ENCODE results near the gene SYNRG.
"Not testable (repeated sequence)": the region's sequence is repeated elsewhere in the genome, so short reads cannot be mapped to it uniquely, and the experiment has no call there.

The SYNRG gene

DNA sequence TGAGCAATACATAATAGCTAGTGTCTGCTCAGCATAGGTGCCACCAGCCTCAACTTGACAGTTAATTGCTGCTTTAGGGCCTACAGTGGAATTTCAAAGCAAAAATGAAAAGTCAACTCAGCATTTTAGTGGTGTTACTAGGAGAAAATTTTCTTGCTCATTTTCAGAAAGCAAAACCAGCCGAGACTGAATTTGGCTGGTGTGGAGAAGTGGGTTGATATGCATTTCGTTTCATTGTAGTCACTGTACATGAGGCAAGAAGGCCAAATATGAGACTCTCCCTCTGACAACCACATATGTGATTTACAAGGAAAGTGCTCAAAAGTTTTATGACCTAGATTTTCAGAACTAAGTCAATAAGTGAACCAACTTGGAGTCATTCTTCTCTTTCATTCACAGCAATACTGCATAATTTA lies 65.6 kb downstream of the SYNRG start:
- no peak for DNase-seq (ENCODE audit: low spot score)

DNA sequence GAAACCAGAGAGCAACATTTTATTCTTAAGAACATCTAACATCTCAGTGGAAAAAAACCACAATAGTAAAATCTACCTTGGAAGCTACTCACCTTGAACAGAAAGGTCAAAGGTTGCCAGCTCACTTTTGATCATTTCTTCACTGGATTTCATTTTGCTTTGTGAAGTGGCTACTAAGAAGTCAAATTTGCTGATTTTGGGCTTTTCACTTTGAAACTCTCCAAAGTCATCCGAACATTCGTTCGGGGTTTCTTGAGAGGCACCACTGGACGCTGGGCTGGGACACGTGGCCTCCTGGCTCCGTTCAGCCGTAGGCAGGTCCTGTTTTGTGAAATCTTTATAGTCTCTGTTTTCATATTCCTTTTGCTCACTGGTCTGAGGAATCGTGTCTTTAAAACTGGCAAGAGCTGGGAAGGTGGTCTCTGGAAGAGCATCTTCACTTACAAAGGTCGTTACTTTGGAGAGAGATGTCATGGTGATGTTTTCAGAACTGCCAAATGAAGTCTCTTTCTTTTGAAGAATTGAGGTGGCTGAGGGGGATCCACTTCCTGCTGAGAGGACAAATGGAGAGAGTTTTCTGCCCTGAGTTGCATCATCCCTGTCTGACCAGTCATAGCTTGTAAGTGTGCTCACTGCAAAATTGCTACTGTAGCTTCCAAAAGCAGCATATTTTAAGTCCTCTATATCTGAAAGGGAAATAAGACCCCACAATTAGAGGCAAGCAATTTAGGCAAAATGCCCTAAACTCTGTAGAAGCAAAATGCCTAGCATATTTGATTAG lies 67.1 kb downstream of the SYNRG start:
- DNase-seq (ENCODE audit: low spot score) = no peak

DNA sequence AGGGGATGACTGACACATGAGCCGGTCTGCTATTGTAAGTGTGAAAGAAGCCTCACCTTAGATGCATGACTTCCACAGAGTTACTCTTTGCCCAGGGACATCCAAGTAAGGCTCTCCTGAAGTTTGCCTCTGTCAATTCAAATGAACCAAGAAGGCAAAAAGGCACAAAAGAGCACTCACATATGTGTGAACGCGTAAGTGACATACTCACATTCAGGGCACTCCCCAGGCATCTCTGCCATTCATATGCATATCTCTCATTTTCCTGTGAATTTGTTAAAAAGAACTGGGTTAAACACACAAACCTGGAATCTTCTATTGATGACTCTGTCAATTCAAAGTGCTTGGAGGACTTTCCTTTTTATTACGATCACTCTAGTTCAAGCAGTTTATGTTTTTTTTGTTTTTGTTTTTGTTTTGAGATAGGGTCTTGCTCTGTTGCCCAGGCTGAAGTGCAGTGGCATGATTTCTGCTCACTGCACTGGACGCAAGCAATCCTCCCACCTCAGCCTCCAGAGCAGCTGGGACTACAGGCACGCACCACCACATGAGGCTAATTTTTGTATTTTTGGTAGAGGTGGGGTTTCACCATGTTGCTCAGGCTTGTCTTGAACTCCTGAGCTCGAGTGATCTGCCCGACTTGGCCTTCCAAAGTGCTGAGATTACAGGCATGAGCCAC lies 70.1 kb downstream of the SYNRG start:
- DNase-seq (ENCODE audit: low spot score) = no peak

DNA sequence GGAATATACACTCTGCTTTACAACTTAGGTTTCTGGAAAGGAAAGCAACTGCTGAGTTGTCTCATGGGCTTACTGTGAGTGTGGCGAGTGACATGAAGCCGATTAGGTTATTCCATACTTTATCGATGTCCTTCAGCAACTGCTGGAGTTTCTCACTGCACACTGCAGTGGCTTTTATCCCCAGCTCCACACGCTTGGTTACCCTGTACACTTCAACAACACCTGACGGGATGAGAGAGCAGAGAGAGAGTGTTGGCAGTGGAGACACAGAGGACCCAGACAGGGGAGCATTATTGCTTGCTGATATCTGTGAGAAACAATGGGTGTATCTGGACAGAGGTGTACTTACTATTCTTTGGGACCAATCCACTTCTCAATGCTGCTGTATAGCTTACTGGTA lies 73.3 kb downstream of the SYNRG start:
- DNase-seq (ENCODE audit: low spot score) = no peak

DNA sequence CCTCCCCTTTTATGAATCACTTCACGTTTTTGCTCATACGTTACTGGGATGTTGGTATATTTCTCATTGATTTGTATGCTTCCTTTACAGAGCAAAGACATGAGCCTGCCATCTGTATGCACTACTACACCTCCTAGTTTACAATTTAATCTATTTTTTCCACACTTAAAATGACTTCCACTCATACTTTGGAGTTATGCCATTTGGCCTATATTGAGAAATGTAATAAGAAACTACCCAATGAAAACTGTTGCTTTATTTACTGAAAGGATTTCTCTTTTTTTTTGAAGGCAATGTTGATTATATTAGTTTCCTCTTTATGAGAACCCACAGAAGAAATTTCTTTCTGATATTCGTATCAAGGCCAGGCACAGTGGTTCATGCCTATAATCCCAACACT lies 76.5 kb downstream of the SYNRG start:
- no peak for DNase-seq (ENCODE audit: low spot score)

DNA sequence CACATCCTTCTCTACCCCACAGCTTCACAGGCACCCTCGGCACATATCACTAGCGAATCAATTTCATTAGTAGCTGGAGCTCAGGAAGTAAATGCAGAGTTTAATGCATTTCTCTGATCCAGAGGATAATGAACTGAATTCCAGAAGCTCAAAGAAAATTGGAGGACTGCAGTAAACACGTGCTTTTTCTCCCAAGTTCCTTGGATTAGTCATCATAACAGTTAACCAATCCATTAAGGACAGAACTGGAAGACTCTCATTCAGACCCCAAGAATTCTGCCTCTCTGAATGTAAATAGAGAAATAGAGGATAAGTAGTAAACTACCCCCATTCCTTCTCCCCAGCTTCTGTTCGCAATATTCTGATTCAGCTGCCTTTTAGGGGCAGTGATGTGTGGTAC lies 78.8 kb downstream of the SYNRG start:
- DNase-seq (ENCODE audit: low spot score) = no peak

DNA sequence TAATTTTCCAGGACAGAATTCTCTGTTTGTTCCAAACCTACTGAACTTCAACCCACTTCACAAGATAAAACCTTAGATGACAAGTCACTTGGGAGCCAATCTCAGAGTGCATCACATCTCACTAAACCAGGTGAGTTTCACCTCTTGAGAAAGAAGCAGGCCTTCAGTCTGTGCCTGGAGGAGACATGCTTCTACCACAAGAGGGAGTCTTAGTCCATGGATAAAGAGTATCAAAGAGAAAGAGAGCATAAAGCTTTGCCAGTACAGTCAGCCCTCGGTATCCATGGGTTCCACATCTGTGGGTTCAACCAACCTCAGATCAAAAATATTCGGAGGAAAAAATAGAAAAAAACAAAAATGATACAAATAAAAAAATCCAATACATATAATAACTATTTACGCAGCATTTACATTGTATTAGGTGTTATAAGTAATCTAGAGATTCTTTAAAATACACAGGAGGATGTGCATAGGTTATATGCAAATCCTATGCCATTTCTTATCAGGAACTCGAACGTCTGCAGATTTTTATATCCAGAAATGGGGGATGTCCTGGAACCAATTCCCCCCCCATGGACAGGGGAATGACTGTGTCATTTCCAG lies 81.9 kb downstream of the SYNRG start:
- peak; percentile 47 for DNase-seq (ENCODE audit: low spot score)

DNA sequence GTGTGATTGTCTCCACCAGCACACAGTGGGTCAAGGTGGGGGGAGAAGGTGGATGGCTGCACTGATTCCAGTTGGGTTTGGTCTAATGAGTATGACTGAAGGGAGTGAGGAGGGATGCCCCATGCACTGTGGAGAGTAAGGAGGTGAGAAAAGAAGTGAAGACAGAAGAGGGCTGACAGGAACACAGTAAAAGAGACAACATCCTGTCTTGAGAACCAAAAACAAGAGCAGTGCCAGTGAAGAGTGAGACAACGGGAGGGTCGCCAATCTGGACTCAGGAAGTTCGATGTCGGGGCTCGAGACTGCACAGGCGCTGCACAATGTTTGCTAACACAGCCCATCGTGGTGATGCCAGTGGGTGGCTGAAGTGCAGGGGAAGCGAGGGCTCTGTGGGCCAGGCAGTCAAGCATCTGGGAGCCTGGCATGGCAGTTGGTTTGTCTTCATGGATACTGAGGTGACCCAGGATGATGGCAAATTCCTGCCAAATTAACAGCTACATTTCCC lies 85.5 kb downstream of the SYNRG start:
- no peak for DNase-seq (ENCODE audit: low spot score)

DNA sequence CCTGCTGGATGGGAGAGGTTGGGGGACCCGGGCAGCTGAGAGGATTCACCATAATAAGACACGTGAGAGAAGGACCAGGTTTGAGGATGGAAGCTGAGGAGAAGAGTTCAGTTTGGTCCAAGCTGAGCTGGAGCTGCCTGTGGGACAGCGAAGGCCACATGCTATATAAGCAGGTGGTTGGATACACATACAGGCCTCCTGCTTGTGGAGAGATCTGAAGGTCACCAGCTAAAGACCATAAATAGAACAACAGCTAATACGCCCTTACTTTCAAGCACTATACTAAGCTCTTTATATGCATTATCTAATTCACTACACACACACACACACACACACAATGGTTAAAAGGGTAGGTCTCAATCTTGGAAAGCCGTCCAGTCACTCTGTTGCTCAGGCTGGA lies 87.4 kb downstream of the SYNRG start:
- no peak for DNase-seq (ENCODE audit: low spot score)

DNA sequence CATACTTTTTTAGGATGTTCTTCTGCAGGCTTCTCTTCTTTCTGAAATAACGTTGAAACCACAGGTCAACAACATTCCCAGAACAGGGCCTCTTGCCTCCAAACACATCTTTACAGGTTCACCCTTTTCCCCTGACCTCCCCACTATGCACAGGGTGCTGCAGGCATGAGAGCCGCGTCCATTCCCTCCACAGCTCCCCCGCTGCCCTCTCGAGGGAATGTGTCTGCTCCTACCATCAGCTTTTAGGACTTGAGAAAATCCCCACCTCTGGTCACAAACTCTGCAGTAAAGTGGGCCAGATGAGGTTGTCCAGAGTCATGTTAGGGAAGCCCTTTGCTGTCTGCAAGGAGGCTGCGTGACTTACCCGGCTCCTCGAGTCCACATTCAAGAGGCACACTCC lies 89.0 kb downstream of the SYNRG start:
- DNase-seq (ENCODE audit: low spot score) = no peak

DNA sequence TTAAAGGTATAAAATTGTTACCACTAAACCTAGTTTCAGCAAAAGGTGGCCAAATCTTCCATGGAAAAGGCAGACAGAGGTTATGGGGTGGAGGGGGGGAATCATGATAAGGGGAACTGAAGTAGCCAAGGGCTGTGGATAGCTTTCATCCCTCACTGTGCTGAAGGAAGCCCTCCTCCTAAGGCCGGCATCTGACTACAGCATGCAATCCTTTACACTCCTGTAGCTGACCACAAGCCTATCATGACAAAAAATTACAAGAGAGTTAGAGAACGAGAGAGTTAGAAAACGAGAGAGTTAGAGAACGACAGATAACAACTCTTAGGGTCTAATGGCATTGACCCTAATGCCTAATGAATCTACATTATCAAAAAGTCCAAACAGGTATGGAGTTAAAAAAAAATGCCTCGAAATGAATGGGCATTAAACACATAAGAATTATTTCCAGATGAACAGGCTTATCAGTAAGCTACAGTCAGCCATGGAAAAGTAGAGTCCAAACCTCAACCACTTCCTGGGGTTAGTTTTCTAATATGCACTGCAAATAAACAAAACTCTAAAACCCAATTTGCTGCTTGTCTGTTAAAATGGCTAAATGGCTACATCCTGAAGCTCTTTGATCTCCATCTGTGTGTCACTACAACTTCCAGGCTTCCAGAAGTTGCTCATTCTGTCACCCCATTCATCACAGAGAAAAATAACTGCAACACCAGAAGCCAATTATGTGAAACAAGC lies 89.8 kb downstream of the SYNRG start:
- DNase-seq (ENCODE audit: low spot score) = no peak

DNA sequence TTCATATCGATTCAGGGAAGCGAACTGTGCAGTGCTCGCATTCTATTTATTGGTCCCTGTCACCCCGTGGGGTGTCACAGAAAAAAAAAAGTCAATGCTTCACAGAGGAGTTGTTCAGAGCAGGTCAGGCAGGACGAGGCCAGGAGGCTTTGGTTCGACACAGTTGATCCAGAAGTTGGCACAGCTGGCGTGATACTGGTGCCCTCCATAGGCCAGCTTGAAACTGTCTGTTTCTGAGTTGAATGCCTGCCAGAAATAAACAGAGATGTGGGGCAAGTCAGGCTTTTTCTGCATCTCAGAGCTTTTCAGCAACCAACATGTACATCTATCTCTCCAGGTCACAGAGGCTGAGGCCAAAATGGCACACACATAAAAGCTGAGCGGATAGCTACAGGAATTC lies 90.4 kb downstream of the SYNRG start:
- no peak for DNase-seq (ENCODE audit: low spot score)

DNA sequence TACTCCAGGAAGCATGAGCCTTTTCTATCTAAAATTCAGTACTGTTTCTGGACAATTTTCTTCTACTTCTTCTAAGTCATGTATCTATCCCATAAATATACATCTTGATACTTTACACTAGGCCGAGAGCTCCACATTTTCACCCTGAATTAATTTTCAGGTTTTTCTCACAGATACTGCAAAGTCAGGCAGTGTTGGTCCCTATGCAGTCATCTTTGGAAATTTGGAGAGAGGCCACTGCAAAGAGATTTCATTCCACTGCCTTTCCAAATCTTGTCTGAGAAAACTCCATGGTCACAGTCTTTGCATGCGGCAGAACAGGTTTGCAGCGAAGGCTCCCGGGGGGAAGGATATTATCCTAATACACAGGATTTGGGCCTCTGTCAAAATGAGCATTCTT lies 91.3 kb downstream of the SYNRG start:
- DNase-seq (ENCODE audit: low spot score) = no peak

DNA sequence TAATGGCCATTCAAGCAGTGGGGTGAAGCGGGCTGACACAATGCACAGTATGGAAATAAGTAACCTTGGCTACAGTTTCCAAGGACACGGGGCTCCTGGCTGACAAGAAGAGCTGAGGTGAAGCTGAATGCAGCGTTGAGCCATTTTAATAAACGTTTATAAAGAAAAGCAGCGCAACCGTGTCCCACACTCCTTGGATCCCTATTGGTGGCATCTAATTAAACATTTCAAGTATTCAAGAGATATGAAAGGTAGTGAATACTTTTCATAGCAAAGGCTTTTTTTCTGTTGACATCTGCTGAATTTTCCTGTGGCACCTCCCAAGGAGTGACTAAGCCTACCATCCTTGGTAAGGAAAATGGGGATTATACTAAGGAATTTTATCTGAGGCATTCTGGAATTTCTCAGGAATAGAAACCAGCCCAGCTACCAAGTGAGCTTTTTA lies 93.1 kb downstream of the SYNRG start:
- DNase-seq (ENCODE audit: low spot score) = peak; percentile 4

DNA sequence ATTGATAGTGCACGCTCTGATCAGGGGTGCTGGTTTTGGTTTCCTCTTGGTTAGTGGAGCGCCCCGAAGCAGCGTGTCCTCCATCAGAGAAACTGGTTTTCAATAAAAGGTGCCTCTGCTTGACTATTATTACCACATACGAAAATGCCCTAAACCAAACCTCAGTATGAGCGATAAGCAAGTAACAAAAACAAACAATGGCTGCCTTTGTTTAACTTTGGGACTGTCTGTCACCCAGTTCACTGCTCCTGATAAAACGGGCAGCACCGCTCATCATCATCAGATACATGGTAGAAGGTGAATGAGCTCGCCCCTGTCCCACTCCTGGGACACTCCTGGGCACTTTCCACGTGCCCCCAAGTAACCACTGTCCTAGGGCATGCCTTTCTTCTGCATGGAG lies 95.5 kb downstream of the SYNRG start:
- no peak for DNase-seq (ENCODE audit: low spot score)

DNA sequence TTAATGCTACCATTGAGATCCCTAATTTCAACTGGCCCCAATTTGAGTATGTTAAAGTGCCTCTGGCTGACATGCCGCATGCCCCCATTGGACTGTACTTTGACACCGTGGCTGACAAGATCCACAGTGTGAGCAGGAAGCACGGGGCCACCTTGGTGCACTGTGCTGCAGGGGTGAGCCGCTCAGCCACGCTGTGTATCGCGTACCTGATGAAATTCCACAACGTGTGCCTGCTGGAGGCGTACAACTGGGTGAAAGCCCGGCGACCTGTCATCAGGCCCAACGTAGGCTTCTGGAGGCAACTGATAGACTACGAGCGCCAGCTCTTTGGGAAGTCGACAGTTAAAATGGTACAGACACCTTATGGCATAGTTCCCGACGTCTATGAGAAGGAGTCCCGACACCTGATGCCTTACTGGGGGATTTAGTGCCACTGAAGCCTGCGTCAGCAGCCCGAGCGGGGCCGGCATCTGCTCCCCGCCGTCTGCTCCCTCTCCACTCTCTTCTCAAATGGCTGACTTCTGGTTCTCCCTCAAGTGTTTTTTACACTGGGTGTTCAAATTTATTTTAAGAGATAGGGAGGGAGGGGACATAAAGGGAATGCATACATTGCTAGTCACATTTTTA lies 96.7 kb downstream of the SYNRG start:
- DNase-seq (ENCODE audit: low spot score) = no peak

DNA sequence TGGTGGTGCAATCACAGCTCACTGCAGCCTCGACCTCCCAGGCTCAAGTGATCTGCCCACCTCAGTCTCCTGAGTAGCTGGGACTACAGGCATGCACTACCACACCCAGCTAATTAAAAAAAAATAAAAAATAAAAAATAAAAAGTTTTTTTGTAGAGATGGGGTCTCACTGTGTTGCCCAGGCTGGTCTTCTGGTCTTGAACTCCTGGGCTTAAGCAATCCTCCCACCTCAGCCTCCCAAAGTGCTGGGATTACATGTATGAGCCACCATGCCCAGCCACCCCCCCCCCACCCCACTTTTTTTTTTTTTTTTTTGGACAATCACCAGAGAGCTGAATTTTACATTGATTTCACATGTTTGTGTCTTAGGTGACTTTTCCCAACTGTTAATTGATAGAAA lies 97.6 kb downstream of the SYNRG start:
- not testable (repeated sequence) for DNase-seq (ENCODE audit: low spot score)

DNA sequence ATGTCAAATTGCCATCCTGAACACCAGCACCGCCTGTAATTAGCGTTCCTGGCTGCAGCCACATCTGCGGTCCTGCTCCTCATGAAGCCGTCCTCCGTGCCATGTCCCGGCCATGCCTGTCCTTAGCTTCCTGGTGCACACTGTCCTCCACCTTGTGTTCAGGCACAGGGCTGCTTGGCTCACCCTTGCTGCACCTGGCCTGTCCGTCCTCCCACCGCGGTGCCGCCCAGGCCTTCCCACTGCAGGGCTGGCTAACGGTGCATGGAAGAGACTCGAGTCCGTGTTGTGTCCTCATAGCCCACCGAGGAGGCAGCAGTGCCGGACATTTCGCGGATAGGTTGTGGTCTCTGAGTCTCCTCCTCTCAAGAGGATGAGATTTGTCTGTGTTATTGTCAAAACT lies 99.2 kb downstream of the SYNRG start:
- DNase-seq (ENCODE audit: low spot score) = no peak

DNA sequence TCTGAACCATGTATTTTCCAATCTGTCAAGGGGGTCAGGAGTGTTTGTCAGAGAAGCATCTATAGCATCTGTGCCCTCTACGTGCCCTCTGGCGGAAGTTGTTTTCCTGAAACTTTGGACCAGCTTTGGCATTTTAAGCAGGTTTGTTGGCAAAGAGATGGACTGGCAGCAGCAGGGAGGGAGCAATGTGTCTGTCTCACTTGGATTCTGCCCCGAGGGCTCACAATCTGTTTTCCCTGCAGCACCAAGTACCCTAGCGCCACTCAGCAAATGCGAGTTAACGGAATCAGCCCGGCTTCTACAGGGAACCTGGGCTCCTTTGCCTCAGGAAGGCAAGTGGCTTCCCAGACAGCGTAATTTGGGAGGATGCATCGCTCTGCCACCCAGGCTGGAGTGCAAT lies 102.1 kb downstream of the SYNRG start:
- DNase-seq (ENCODE audit: low spot score) = no peak

DNA sequence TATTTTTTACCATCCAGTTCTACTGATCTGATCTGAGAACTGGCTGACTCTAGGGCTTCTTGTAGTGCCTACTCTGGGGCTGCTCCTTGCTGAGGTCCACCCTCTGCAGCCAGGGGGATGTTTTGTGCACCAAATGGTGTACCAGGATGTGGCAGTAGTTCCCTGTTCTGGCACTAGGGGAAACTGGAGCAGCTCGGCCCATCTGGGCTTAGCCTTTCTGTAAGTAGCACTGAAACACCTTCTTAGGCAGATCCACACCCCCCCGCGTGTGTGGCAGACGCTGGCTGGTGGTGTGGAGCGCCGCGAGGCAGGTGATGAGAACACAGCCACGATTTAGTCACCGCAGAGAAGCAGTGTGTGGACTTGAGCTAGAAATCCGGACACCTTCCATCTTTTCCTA lies 102.5 kb downstream of the SYNRG start:
- DNase-seq (ENCODE audit: low spot score) = peak; percentile 21

DNA sequence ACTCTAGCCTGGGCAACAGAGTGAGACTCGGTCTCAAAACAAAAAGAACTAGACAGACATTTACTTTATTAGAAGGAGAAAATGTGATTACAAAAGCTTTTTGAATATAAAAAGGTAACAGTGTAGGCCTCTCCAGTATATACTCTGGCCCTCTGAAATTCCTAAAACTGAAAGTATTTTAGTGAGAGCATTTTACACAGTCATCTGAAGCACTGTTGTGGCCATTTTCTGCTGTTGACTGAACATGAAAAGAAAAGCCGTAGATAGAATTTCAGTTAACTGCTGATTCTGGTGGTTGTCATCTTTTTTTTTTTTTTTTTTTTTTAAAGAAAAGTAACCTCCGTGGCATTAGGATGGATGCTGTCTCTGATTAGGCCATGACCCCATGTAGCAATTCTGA lies 103.9 kb downstream of the SYNRG start:
- DNase-seq (ENCODE audit: low spot score) = no peak

DNA sequence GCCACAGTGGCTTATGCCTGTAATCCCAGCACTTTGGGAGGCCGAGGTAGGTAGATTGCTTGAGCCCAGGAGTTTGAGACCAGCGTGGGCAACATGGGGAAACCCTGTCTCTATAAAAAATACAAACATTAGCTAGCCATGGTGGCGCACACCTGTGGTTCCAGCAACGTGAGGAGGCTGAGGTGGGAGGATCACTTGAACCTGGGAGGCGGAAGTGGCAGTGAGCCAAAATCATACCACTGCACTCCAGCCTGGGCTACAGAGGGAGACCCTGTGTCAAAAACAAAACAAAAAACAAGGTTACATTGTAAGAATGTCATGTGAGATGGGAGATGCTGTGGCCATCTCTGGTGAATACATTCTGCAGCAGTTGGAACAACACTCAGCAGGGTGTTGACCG lies 106.1 kb downstream of the SYNRG start:
- no peak for DNase-seq (ENCODE audit: low spot score)
